GM19438 (cell line): Measurements from ENCODE around the gene ENTHD1.
"Not testable (repeated sequence)": the region's sequence is repeated elsewhere in the genome, so short reads cannot be mapped to it uniquely, and the experiment has no call there.

Source experiments
- ATAC-seq: cut with Tn5 transposase; IDR thresholded peaks from one replicate; pipeline ENCODE4 v1.9.1; 2021; ENCODE audit warnings: low read depth; ENCODE audit not compliant: unreplicated experiment

The ENTHD1 gene

GRCh38 chr22:39901565-39902146, 8.1 kb upstream of the ENTHD1 start:
- no peak for ATAC-seq

DNA sequence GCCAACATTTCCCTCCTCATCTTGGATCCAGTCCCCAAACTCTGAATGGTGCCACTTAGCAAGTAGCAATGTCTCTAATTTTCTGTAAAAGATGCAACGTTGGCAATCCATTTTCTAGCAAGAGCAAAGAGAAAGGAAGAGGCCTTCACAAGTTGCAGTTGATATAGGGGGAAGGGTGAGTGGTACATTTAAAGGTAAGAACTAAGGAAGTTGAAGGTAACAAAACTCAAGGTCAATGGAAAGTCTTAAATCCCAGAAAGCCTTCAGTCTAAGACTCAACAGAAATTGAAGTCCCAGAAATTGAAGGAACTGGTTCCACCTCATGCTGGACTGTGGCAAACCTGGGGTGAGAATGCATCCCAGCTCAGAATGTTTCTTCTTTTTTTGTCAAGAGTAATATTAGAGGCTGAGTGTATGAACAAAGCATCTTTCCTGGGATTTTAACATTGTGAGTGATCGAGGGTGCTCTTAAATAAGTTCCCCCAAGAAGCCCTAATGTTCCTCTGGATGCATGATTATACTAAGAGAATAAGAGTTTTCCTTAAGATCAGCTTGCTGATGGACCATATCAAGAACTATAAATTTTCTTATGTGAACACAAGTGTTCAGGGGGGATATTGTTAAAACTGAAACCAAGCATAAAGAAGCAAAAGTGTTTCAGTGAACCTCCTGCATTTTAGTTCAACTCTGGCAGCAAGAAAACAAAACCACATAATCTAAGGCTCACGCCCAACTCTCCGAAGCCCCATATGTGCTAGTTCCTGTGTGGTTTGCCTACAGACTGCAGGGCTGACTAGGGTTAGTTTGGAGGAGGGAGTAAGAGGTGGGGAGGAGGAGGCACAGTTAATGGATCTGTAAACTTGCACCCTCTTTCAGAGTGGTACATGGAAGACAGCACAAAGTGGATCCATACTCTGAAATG, 7.0 kb upstream of the ENTHD1 start, which contains the start of gene GRAP2:
Gene GRAP2 (plus strand): TSS at position 779 of the 922 bp plus-strand sequence. CDS start 46,023 bp downstream, outside the sequence.
- peak; percentile 66 for ATAC-seq

DNA sequence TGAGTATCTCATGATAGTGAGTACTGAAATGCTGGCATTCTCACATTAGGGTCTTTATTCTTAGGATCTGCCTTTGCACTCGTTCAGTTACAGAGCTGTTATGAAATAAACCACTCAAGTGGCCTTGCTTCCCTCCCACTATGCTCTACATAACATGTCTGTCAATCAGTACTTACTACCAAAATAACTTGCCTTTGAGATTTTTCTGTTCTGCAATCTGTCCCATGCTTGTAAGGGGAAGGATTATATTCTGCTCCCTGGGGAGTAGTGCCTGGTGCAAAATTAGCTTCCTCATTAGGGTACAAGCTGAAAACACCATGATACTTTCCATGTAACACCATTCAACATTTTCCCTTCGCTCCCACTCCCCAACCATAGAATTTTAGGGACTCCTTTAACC, 5.4 kb upstream of the ENTHD1 start:
- ATAC-seq, result no peak

DNA sequence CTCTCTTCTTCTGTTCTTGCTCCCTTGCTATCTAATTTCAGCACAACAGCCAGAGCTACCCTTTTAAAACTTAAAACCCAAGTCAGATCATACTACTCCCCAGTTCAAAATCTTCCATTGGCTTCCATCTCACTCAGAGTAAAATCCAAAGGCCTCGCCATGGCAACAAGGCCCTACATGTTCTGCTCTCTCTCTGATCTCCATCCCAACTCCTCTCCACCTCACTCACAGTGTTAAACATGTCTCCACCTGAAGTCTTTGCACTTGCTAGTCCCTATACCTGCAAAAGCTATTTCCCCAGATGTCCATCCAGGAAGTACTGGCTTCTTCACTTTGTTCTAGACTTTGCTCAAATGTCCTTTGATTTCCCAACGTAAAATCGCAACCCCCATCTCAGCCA, 4.3 kb upstream of the ENTHD1 start:
- no peak for ATAC-seq

GRCh38 chr22:39896313-39896996, 2.9 kb upstream of the ENTHD1 start:
- no peak for ATAC-seq

GRCh38 chr22:39895682-39896081, 2.1 kb upstream of the ENTHD1 start:
- ATAC-seq, result no peak

GRCh38 chr22:39894554-39895092, 1.1 kb upstream of the ENTHD1 start:
- ATAC-seq, result no peak

DNA sequence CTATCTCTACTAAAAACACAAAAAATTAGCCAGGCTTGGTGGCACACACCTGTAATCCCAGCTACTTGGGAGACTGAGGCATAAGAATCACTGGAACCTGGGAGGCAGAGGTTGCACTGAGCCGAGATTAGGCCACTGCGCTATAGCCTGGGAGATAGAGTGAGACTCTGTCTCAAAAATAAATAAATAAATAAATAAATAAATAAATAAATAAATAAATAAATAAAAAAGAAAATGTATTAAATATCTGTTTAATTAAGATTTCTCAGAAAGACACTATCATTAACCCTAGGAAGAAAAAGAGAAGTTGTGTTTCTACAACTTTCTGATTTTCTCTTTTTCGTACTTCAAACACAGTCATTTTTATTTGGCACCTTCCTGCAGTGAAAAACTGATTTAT, 3.6 kb downstream of the ENTHD1 start:
- not testable (repeated sequence) for ATAC-seq

DNA sequence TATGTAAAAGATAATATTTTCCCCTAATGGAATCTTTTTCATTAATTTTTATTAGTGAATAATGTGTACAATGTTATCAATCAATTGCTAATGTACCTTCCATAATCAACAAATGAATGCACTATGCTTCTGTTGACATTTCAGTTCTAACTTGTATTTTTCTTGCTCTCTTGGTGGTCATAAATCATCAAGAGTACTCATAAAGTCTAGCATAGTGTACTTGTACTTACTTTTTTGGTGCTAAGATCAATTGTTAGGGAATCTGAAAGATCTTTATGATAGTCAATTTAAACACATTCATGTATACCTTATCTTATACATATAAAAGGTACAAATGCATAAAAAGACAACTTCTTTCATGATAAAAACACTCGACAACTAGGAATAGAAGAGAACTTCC, 10.5 kb downstream of the ENTHD1 start:
- ATAC-seq, result no peak

DNA sequence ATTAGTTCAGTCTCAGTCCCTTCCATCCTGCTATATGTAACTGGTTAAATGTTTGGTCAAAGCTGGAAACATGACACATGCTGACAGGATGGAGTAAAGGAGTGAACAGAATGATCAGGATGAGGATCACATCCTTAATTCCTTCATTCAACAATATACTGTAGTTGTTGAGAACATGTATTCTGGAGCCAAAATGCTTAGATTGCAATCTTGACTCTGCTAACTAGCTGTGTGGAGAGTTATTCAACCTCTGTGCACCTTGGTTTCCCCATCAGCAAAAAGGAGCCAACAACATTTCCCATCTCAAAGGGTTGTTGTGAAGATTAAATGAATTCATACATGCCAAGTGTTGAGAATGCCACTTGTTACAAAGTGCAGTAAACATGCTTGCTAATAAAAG, 12.8 kb downstream of the ENTHD1 start:
- no peak for ATAC-seq

- no peak for ATAC-seq
Observed at GRCh38 chr22:39877079-39877845, 16.3 kb downstream of the ENTHD1 start.

DNA sequence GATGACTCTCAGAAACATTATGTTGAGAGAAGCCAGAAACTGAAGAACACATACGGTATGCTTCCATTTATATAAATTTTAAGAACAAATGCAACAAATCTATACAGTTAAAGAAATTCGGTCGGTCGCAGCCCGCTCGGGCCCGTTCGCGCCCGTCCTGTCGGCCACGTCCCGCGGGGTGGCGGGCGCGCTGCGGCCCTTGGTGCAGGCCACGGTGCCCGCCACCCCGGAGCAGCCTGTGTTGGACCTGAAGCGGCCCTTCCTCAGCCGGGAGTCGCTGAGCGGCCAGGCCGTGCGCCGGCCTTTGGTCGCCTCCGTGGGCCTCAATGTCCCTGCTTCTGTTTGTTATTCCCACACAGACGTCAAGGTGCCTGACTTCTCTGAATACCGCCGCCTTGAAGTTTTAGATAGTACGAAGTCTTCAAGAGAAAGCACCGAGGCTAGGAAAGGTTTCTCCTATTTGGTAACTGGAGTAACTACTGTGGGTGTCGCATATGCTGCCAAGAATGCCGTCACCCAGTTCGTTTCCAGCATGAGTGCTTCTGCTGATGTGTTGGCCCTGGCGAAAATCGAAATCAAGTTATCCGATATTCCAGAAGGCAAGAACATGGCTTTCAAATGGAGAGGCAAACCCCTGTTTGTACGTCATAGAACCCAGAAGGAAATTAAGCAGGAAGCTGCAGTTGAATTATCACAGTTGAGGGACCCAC, 18.2 kb downstream of the ENTHD1 start:
- not testable (repeated sequence) for ATAC-seq

- ATAC-seq, result no peak
Observed at GRCh38 chr22:39873965-39874364, 19.6 kb downstream of the ENTHD1 start.

GRCh38 chr22:39872548-39872947, 21.0 kb downstream of the ENTHD1 start:
- ATAC-seq, result no peak

DNA sequence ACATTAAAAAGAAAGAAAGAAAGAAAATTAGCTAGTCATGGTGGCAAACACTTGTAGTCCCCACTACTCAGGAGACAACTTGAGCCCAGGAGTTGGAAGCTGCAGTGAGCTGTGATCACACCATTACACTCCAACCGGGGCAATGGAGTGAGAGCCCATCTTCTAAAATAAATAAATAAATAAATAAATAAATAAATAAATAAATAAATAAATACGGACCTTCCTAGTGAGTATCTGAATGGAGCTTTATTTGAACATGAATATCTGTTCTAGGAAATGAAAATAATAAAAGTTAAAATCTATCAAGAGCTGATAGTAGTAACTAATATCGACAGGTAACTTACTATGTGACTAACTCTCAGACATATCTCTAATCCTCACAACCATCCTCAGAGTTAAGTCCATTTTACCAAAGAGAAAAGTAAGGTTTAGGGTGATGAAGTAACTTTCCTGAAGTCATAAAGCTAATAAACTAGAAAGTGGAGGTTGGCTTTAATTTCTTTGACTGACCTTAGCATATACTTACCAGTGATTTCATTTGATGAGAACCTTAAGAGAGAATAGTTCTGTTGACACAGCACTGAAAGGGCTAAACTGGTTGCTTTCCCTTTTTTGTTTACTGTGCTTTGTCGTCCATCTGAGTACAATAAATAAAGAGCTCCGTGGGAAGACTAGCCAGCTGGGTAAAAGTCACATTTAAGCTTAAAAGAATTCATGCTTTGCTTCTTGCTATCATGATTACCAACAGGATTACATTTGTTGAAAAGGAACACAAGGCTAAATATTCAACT, 22.4 kb downstream of the ENTHD1 start:
- no peak for ATAC-seq

DNA sequence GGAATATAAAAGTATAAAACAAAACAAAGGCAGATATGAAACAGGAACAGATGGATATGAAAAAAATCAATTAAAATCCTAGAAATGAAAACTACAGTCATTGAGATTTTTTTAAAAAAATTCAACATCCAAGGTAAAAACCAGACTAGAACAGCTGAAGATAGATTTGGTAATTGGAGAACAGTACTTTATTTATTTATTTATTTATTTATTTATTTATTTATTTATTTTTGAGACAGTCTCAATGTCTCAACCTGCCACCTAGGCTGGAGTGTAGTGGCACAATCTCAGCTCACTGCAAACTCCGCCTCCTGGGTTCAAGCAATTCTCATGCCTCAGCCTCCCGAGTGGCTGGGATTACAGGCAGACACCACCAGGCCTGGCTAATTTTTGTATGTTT, 23.8 kb downstream of the ENTHD1 start:
- ATAC-seq, result not testable (repeated sequence)

DNA sequence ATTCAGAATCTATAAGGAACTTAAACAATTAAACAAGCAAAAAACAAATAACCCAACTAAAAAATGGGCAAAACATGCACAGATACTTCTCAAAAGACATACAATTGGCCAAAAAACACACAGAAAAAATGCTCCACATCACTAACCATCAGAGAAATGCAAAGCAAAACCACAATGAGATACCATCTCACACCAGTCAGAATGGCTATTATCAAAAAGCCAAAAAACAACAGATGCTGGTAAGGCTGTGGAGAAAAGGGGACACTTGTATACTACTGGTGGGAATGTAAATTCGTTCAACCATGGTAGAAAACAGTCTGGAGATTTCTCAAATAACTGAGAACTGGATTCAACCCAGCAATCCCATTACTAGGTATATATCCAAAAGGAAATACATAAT, 24.8 kb downstream of the ENTHD1 start:
- no peak for ATAC-seq

DNA sequence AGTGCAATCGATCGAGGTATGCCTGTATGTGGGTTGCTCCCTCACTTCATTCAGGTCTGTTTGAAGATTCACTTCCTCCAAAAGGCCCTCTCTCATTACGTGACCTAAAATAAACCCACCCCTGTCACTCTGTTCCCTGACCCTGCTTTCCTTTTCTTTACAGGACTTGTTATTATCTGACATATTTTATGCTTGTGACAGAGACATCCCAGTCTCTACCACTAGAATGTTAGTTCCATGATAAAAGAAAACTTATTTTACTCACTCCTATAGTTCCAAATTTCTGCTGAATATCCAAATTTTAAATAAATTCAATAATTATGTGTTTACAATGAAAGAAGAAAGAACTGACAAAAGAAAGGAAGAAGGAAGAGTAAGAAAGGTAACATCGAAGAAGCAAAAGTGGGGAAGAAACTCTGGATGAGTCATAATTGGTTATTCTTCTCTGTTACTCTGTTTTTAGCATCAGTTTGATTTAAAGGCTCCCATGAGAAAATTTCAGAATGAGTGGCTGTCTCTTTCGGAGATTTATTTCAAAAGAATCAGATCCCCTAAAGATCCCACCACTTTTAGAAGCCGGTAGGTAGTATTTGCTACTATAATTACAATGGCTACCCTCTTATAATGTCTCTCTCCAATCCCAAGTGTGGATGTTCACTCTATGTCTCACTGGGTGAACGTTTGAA, 33.5 kb downstream of the ENTHD1 start:
- ATAC-seq, result no peak
